ENCODE measurements around the gene BEGAIN. TPM values are rescaled to one million over a fixed set of nuclear protein-coding genes. Genes with fewer than 3 reads are reported as not detected.

BEGAIN gene
- total and polyA plus RNA-seq, 9 of the 15 experiments (the other 6 are each of a cell fraction or from before 2014, with no cell fraction given): 0.07 to 0.68 (median 0.55) TPM; not detected in 3

DNA sequence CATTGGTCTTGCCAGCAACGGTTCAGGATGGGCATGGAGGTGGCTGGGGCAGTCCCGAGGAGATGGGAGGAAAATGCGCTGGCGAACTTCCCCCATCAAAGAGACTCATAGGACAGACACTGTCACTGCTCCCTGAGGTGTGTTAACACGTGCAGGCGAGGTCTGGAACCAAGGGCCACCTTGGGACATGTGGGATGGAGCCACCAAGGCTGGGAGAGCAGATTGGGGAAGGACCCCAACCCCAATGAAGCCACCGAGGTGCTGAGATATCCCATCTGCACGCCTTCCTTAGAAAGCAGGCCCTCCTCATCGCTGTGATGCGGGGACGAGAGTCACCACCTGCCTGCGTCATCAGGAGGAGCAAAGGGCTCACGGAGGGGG is 16.9 kb upstream of the BEGAIN start:
- Histone ChIP-seq H3K4me1 (replicated peaks in 1 of 2; ENCODE audit: control insufficient read depth in 2 of 2, insufficient read depth in 2 of 2, low read length in 2 of 2) (peaks cover 9 to 10% of the 10 kb centered on the region in 2 experiments; a peak in 3 of 5 replicates), H3K27ac (ENCODE audit: extremely low read depth, low read depth, low read length) (no peak overlapping the region), H3K4me2 (ENCODE audit: insufficient read depth, low read length) (no peak overlapping the region), H3K36me3 (ENCODE audit: control insufficient read depth, insufficient read depth, low read length) (no peaks in the 10 kb centered on the region), H3K9me3 (replicated peaks; ENCODE audit: control insufficient read depth, insufficient read depth, low read depth, low read length) (no peaks in the 10 kb centered on the region), H2AFZ (ENCODE audit: low read depth, low read length) (no peak overlapping the region), H3K9me1 (ENCODE audit: control insufficient read depth, insufficient read depth, low read length) (no peaks in the 10 kb centered on the region), H3K9ac (ENCODE audit: insufficient read depth in 1 of 2, low read depth in 2 of 2, low read length in 2 of 2) (no peak overlapping the region), H4K20me1 (replicated peaks; ENCODE audit: control insufficient read depth, insufficient read depth, low read length) (no peaks in the 10 kb centered on the region), H3K4me3 (no peak overlapping the region), H3K79me2 (ENCODE audit: control insufficient read depth, insufficient read depth, low read length) (no peaks in the 10 kb centered on the region), H3K27me3 (ENCODE audit: control insufficient read depth in 2 of 2, insufficient read depth in 2 of 2, low read length in 2 of 2) (peaks cover 0 to 34% of the 10 kb centered on the region in 2 experiments; a peak in 2 of 5 replicates)
- 5% methylated on average over 8 of the region's 13 CpGs for WGBS (ENCODE audit: insufficient coverage, low coverage, missing lambda C conversion rate)
- no TSS peak for BruUV-seq (replicated peaks)
- ATAC-seq (no peak), FAIRE-seq (no peak), DNase-seq (ENCODE audit: extremely low read depth in 1 of 4, low spot score in 3 of 4) (no peak)
- intact Hi-C loops (cut with micrococcal nuclease) (no loop called here), in situ Hi-C loops (cut with MboI) (no loop called here)
- CTCF ChIA-PET (ENCODE audit: low intra/inter-chr PET ratio): no interaction called here
- POLR2A ChIA-PET: no interaction called here
- TF ChIP-seq, protein P1, sequence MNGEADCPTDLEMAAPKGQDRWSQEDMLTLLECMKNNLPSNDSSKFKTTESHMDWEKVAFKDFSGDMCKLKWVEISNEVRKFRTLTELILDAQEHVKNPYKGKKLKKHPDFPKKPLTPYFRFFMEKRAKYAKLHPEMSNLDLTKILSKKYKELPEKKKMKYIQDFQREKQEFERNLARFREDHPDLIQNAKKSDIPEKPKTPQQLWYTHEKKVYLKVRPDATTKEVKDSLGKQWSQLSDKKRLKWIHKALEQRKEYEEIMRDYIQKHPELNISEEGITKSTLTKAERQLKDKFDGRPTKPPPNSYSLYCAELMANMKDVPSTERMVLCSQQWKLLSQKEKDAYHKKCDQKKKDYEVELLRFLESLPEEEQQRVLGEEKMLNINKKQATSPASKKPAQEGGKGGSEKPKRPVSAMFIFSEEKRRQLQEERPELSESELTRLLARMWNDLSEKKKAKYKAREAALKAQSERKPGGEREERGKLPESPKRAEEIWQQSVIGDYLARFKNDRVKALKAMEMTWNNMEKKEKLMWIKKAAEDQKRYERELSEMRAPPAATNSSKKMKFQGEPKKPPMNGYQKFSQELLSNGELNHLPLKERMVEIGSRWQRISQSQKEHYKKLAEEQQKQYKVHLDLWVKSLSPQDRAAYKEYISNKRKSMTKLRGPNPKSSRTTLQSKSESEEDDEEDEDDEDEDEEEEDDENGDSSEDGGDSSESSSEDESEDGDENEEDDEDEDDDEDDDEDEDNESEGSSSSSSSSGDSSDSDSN (IDR thresholded peaks at IDR 0.05; ENCODE audit: borderline replicate concordance in 1 of 2, low read depth in 2 of 2, low read length in 2 of 2): no peak
- no peak for TF ChIP-seq ETV1 (tag; conservative IDR thresholded peaks at IDR 0.05; ENCODE audit: low read depth)

Data from K562 (cell line).